ENCODE data around the gene WHRN.

GRCh38 chr9:114357360-114357759 is 147.9 kb downstream of the WHRN start:
- TF ChIP-seq POLR2A (IDR thresholded peaks at IDR 0.05) (no peak), CTCF (IDR thresholded peaks at IDR 0.05) (no peak), EP300 (IDR thresholded peaks at IDR 0.05; ENCODE audit: low read depth) (no peak)

Measured in transverse colon (tissue), 3 donors.